HL-60 (cell line): Measurements from ENCODE around the gene KCNAB1.

Experiments used
- GABPA ChIP-seq: IDR thresholded peaks from 2 replicates; pipeline ENCODE4 v1.6.1; 2012; ENCODE audit warnings: low read depth
- POLR2AphosphoS5 ChIP-seq: IDR thresholded peaks from 2 replicates; pipeline ENCODE4 v1.6.1; 2012; ENCODE audit warnings: low read depth
- REST ChIP-seq: IDR thresholded peaks from 2 replicates; pipeline ENCODE4 v1.6.1; 2012; ENCODE audit warnings: low read depth; ENCODE audit not compliant: insufficient replicate concordance
- SPI1 ChIP-seq: IDR thresholded peaks from 2 replicates; pipeline ENCODE4 v1.6.1; 2012; ENCODE audit warnings: low read depth, mild to moderate bottlenecking, borderline replicate concordance
- TF ChIP-seq, protein P1 (sequence below): IDR thresholded peaks from one replicate; pipeline ENCODE4 v1.5.1; 2011; ENCODE audit warnings: low read length, control low read depth, inconsistent platforms; ENCODE audit not compliant: insufficient read depth

DNA sequence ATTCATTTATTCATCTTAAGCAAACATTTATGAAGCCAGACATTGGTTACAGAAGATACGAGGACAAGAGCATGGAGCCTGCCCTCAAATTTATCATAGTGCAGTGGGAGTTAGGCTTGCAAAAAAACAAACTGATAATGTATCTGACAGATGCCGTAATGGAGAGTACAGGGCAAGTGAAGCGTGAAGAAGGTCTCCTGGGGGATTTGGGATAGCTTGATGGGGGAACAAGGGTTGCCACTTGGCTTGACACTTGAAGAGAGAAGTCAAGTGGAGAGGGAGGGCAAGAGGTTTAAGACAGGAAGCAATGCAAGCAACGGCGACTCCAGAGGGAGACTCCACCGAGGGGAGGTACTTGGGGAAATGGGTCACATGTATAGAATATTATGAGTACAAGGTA lies 305.3 kb downstream of the KCNAB1 start:
- TF ChIP-seq, protein P1, sequence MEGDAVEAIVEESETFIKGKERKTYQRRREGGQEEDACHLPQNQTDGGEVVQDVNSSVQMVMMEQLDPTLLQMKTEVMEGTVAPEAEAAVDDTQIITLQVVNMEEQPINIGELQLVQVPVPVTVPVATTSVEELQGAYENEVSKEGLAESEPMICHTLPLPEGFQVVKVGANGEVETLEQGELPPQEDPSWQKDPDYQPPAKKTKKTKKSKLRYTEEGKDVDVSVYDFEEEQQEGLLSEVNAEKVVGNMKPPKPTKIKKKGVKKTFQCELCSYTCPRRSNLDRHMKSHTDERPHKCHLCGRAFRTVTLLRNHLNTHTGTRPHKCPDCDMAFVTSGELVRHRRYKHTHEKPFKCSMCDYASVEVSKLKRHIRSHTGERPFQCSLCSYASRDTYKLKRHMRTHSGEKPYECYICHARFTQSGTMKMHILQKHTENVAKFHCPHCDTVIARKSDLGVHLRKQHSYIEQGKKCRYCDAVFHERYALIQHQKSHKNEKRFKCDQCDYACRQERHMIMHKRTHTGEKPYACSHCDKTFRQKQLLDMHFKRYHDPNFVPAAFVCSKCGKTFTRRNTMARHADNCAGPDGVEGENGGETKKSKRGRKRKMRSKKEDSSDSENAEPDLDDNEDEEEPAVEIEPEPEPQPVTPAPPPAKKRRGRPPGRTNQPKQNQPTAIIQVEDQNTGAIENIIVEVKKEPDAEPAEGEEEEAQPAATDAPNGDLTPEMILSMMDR: no peak
- no peak for TF ChIP-seq POLR2AphosphoS5
- TF ChIP-seq REST: no peak
- no peak for TF ChIP-seq GABPA
- no peak for TF ChIP-seq SPI1
